Panc1 (cell line): ENCODE results near the gene DLGAP5.

ENCODE experiments used
- CTCF ChIP-seq: fragments of 450-650 bp; IDR thresholded peaks from 2 replicates; pipeline ENCODE4 v1.5.1; 2017; ENCODE audit warnings: mild to moderate bottlenecking
- POLR2AphosphoS5 ChIP-seq: IDR thresholded peaks from 2 replicates; pipeline ENCODE4 v1.6.1; 2012; ENCODE audit warnings: mild to moderate bottlenecking, low read depth, low read length, moderate library complexity
- REST ChIP-seq, 2 experiments: IDR thresholded peaks; 2 replicates each; pipeline ENCODE4 v1.6.1; 2011 to 2012; ENCODE audit warnings: low read depth in 2 of 2, control low read depth in 1 of 2, low read length in 1 of 2, mild to moderate bottlenecking in 1 of 2, moderate library complexity in 1 of 2; ENCODE audit not compliant: insufficient read depth in 1 of 2
- SIN3A ChIP-seq: IDR thresholded peaks from 2 replicates; pipeline ENCODE4 v1.6.1; 2012; ENCODE audit warnings: low read depth, mild to moderate bottlenecking, low read length, moderate library complexity, borderline replicate concordance; ENCODE audit not compliant: insufficient read depth
- TCF7L2 ChIP-seq: IDR thresholded peaks from 2 replicates; pipeline ENCODE4 v1.6.1; 2011; ENCODE audit warnings: mild to moderate bottlenecking, low read depth, low read length, inconsistent platforms

GRCh38 chr14:55198749-55199148 is 7.4 kb upstream of the DLGAP5 start:
- TF ChIP-seq CTCF (no peak), SIN3A (no peak), POLR2AphosphoS5 (no peak), REST (IDR thresholded peaks at IDR 0.05; ENCODE audit: insufficient read depth in 1 of 2, low read depth in 2 of 2, low read length in 1 of 2) (no peak), TCF7L2 (no peak)
